OCI-LY3 (cell line): ENCODE data around the gene INHBE.

Experiments
- CTCF ChIP-seq: fragments of 200-600, 300-600 bp; sonication (generic); IDR thresholded peaks from 2 replicates; pipeline ENCODE4 v1.5.1; 2014; ENCODE audit warnings: antibody characterized with exemption, low read length, low read depth
- EZH2phosphoT487 ChIP-seq: fragments of 200-600 bp; shearing (Covaris generic); IDR thresholded peaks from 2 replicates; pipeline ENCODE4 v1.6.1; 2018; ENCODE audit warnings: antibody characterized with exemption, mixed run types, low read depth

GRCh38 chr12:57430931-57431566 is 24.1 kb upstream of the INHBE start, which contains the start of gene R3HDM2:
- no peak for TF ChIP-seq CTCF
- no peak for TF ChIP-seq EZH2phosphoT487
